GM18868 (cell line): ENCODE data around the gene YBX2.

Experiments used
- ATAC-seq: cut with Tn5 transposase; IDR thresholded peaks from one replicate; pipeline ENCODE4 v1.9.1; 2021; ENCODE audit warnings: mild to moderate bottlenecking, moderate library complexity; ENCODE audit not compliant: unreplicated experiment

The YBX2 gene

DNA sequence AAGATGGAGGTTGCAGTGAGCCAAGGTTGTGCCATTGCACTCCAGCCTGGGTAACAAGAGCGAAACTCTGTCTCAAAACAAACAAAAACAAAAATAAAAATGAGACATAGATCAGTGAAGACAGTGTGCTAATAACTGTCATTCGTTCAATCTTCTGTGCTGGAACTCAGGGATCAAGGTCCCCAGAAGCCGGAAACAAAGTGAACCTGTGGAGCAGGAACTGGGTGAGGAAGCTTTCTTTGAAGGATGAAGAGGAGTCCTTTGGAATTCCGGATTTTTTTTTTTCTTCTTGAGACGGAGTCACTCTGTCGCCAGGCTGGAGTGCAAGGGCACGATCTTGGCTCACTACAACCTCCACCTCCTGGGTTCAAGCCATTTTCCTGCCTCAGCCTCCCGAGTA is 15.0 kb downstream of the YBX2 start:
- ATAC-seq: no peak

- ATAC-seq: no peak
Observed at GRCh38 chr17:7266784-7267183, 27.7 kb downstream of the YBX2 start.

- no peak for ATAC-seq
Observed at GRCh38 chr17:7263801-7264078, 30.7 kb downstream of the YBX2 start.

DNA sequence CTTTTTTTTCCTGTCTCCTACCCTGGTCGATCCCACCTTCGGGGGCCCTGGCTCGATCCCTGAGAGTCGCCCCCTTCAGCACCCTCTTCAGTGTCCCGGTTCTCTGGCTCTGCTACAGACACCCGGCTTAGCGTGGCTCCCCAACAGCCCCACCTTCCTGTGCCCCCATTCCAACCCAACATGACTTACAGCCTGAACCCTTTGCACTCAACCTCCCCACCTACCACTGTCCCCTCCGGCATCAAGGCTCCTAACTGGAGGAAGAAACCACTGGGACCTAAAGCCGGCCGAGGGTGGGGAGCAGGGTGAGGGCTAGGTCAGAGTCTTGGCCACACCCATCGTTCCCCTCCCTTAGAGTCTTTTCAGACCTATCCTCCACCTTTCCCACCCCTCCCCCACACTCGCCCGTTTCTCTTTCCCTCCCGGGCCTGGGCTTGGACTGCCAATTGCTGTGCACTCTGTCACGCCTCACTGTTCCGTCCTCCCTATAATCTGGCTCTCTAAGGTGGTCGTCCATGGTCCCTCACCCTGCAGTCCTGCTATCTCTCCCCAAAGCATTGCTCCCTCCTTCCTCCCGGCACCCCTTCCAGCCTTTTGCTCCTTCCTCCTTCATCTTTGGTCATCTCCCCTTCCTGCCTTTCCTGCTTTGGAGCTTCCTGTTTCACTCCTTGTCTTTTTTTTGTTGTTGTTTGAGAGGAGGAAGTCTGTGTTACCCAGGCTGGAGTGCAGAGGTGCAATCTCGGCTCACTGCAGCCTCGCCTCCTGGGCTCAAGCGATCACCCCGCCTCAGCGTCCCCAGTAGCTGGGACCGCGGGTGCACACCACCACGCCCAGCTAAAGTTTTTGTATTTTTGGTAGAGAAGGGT is 31.3 kb downstream of the YBX2 start:
- ATAC-seq: no peak

DNA sequence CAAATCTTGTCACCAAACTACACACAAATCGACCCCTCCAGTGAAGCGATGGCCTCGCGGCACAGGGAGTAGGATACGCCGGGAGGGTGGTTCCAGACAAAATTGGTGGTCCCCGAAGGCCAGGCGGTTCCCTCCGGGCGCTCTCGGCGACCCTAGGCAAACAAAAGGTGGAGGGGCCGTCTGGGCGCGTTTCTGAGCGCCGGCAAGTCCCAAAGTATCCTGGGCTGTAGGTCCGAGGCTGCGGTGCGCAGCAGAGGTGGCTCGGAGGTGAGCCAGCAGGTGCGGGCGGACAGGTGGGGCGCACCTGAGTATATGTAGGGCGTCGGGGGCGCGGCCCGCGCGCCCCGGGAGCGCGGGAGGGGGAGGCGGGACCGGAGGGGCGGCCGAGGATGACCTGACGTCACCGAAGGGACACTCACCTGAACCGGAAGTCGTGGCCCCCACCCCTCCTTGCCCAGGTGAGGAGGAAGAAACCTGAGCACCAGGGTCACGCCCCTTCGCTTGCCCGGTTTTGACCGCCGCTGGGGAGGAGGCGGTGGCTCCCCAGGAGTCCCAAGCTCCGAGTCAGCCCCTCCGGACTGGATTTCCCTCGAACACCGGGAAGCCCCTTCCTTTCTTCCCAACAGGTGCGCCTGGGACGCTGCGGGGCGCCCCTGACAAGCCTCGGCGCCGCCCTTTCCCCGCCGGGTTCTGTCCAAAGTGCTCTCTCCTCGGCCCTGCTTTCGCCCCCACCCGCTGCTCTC is 32.1 kb downstream of the YBX2 start, which contains the start of gene CLDN7:
TSS of gene CLDN7 (minus strand) at position 287 of the 743 bp plus-strand sequence. CDS start 435 bp downstream, outside the sequence.
- no peak for ATAC-seq

DNA sequence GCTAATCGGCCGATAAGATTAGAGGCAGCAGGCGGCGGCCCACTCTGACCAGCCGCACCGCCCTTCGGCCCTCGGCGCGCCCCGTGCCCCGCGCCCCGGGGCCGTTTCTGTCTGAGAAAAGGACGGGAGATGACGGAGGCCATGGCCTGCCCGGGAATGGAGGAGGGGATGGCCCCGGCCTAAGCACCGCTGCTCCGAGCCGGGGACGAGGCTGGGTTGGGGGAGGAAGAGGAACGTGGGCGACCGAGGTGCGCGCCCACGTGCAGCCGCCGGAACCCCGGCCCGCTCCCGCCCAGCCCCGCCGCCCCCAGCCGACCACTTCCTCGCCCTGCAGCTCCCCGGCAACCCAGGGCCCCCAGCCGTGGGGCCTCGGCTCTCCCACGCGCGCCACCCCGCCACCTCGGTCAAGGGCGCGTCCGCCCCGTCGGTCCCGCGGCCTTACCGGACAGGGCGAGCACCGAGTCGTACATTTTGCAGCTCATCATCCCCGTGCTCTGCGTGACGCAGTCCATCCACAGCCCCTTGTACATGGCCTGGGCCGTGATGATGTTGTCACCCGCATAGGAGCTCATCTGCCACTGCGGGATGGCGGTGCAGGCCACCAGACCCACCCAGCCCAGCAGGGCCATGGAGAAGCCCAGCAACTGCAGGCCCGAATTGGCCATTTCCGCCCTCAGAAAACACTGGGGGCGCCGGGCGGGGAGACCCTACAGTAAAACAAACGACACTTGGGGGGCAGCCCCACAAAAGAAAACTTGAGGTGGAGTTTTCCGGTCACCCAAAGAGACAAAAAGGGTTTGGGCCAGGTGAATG is 32.9 kb downstream of the YBX2 start:
- ATAC-seq: no peak

GRCh38 chr17:7260651-7261378 is 33.6 kb downstream of the YBX2 start:
- ATAC-seq: no peak

DNA sequence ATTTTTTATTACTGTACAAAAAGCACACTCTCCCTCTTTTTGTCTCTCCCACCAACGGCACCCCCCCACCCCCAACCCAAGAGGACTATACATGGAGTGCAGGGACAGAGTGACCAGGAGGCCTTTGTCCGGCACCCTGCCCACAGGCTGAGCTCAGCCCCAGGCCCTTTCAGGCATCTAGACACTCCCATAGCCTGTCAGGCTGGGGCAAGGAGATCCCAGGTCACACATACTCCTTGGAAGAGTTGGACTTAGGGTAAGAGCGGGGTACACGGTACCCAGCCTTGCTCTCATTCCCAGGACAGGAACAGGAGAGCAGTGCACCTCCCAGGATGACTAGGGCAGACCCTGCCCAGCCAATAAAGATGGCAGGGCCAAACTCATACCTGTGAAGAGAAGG is 34.3 kb downstream of the YBX2 start:
- ATAC-seq: no peak

DNA sequence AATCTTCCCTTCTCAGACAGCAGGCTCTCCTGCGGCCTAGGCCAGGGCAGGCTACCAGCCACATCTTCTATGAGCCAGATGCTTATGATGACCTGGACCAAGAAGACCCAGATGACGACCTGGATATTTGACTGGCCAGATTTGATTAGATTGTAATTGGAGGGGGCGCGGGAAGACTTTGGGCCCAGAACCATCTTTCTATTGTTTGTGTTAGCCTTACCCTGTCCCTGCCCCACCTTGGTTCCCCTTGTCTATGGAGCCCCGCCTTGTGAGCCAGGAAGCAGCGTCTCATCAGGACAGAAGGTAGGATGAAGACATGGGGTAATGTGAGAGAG is 34.9 kb downstream of the YBX2 start:
- no peak for ATAC-seq

- ATAC-seq: no peak
Observed at GRCh38 chr17:7258731-7259554, 35.5 kb downstream of the YBX2 start.

- ATAC-seq: no peak
Observed at GRCh38 chr17:7256766-7257456, 37.5 kb downstream of the YBX2 start.

DNA sequence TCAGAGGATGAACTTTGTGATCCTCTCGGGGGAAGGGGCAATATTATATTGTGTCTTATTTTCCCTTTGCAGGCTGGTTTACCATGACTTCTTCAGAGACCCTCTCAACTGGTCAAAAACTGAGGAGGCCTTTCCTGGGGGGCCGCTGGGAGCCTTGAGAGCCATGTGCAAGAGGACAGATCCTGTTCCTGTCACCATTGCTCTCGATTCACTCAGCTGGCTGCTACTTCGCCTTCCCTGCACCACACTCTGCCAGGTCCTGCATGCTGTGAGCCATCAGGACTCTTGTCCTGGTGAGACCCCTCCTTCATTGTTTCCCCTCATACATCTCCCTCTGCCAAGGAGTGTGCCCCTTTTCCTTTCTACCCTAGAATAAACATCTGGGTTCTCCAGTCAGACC is 39.9 kb downstream of the YBX2 start:
- no peak for ATAC-seq

DNA sequence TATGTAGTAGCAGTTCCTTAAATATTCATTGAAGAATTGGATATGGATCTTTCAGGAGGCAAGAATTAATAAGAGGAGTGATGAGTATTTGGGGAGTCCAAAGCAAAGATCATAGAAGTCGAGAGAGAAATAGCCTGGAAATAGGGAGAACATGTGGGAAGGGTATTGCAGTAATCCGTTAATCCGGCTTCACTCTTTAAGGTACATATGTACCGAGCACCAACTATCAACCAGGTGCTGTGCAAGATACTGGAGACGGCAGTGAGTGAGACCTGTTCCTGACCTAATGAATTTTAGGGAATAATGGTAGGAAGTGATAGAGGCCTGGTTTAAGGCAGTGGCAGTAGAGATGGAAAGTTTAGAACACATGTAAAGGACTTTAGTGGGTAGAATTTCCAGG is 41.4 kb downstream of the YBX2 start:
- ATAC-seq: no peak

- ATAC-seq: peak; percentile 53
Observed at GRCh38 chr17:7252176-7253043, 42.0 kb downstream of the YBX2 start, which contains the start of gene ELP5. ELP5 (plus strand) TSS chr17:7252215; CDS start chr17:7252551, 336 bp downstream.

GRCh38 chr17:7251661-7252175 is 42.7 kb downstream of the YBX2 start, which contains the start of gene CTDNEP1:
CTDNEP1 (minus strand) TSS chr17:7251734; CDS start chr17:7251296, 438 bp downstream.
- peak; percentile 87 for ATAC-seq

- ATAC-seq: no peak
Observed at GRCh38 chr17:7250695-7251627, 43.5 kb downstream of the YBX2 start.

- ATAC-seq: no peak
Observed at GRCh38 chr17:7249830-7250229, 44.6 kb downstream of the YBX2 start.
